GM21786 (cell line): ENCODE results near the gene TPM3.
"Not testable (repeated sequence)": the region's sequence is repeated elsewhere in the genome, so short reads cannot be mapped to it uniquely, and the experiment has no call there.

ENCODE experiments used
- ATAC-seq: cut with Tn5 transposase; IDR thresholded peaks from one replicate; pipeline ENCODE4 v1.9.1; 2021; ENCODE audit not compliant: unreplicated experiment

TPM3 gene

GRCh38 chr1:154170547-154171222, 21.2 kb downstream of the TPM3 start:
- no peak for ATAC-seq

DNA sequence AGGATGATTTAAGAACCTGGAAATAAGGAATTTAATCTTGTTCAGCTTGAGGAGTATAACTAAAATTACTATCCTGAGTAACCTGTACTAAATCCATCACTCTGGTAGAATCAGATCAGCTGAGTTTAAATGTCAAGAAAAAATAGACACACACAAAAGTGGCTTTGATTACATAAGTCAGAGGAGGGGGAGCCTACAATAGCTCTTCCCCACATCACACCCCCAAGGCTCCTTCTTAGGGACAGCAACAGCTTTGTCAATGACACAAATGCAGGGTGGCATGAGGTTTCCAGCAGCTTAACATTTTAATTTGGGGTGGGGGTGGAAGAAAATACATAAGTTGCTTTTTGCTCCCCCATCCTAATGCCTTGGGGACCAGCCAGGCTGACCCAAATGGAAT, 24.4 kb downstream of the TPM3 start:
- ATAC-seq, result no peak

DNA sequence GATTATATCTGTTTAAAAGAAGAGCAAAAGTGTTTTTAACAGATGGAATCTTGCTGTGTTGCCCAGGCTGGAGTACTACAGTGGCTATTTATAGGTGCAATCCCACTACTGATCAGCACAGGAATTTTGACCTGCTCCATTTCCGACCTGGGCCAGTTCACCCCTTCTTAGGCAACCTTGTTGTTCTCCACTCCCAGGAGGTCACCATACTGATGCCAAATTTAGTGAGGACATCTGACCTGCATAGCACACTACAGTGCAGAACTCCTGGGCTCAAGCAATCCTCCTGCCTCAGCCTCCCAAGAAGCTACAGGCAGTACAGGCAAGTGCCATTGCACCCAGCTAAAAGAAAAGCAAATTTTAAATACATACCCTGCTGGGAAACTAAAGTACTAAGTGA, 25.7 kb downstream of the TPM3 start:
- no peak for ATAC-seq

DNA sequence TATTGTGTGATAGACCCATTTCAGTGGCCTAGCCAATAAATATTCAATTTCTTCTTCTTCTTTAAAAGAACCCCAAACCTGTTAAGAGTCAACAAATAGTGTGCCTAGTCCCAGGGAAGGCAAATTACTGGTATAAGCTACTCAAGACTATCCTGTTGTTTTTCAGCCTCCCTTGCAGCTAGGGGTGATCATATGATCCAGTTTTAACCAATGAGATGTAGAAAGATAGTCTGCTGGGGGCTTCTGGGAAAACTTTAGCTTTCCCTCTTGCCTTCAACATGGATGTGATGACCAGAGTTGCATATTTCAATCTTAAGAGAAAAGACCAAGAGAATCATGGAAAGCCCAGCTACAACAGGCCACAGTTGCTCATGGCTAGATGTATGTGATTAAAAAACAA, 32.3 kb downstream of the TPM3 start:
- ATAC-seq, result no peak

- no peak for ATAC-seq
These were observed 33.4 kb downstream of the TPM3 start for GRCh38 chr1:154158307-154159125.

DNA sequence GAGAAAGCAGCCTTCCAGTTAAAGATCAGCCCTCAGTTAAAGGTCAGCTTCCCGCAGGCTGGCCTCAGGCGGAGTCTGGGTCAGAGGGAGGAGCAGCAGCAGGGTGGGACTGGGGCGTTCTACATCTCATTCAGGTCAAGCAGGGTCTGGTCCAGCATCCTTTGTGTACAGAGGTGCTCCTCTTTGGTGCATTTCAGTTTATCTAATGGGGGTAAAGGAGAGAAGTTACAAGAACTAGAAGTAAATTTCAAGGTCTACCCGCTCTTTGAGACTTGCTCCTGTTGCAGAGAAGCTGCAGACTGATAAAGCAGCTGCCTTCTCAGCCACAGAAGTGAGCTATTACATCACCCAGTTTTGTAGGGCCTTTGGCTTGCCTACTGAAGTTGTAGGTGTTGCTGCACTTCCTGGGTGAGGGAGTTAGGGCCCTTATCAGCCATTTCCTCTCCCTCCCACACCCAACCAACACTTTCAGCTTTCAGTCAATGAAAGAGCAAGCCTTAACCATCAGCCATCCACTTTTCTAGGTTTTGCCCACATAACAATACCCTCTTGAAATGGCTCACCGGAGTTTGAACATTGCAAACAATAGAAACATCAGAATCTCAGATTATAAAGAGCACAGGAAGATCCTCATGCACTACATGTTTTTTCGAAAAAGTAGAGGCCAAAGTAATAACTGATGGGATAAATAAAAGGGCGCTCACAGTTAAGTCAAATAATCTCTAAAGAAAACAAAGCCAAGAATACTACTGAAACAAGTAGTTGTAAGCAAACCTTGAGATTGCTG, 34.2 kb downstream of the TPM3 start:
- peak; percentile 76 for ATAC-seq

GRCh38 chr1:154155251-154155650, 36.6 kb downstream of the TPM3 start:
- no peak for ATAC-seq

- no peak for ATAC-seq
These were observed 37.2 kb downstream of the TPM3 start, which contains the start of gene NUP210L for GRCh38 chr1:154154534-154155191. Gene NUP210L (minus strand): TSS chr1:154155073.

- ATAC-seq, result no peak
These were observed 37.8 kb downstream of the TPM3 start for GRCh38 chr1:154154053-154154452.

GRCh38 chr1:154151311-154151710, 40.6 kb downstream of the TPM3 start:
- no peak for ATAC-seq

GRCh38 chr1:154148807-154149206, 43.1 kb downstream of the TPM3 start:
- ATAC-seq, result no peak

DNA sequence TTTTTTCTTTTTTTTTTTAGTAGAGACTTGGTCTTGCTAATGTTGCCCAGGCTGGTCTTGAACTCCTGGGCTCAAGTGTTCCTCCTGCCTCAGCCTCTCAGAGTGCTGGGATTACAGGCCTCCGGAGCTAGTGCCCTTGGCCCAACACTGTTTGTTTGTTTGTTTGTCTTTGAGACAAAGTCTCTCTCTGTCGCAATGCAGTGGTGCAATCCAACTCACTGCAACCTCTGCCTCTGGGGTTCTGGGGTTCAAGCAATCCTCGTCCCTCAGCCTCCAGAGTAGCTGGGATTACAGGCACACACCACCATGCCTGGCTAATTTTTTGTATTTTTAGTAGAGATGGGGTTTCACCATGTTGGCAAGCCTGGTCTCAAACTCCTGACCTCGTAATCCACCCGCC, 44.4 kb downstream of the TPM3 start:
- ATAC-seq, result not testable (repeated sequence)

GRCh38 chr1:154145986-154146385, 45.9 kb downstream of the TPM3 start:
- no peak for ATAC-seq

GRCh38 chr1:154142358-154142757, 49.5 kb downstream of the TPM3 start:
- ATAC-seq, result no peak

GRCh38 chr1:154141240-154141639, 50.7 kb downstream of the TPM3 start:
- ATAC-seq, result no peak

DNA sequence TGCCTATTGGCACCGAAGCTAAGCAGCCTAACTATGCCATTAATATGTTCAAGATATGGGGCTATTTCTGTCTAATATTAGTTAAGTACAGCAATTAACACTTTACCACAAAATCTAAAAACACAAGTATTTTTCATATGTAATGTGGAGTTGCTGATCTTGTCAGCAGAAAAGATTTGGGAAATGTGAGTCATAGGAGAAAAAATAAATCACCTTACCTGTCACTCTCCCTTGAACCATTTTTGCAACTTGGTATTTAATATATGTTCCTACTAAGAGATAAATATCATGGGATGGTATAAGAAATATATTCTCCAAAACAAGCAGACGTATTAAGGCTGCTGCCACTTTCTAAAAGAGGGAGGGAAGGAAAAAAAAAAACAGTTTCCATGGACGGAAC, 54.0 kb downstream of the TPM3 start:
- no peak for ATAC-seq

- no peak for ATAC-seq
These were observed 58.6 kb downstream of the TPM3 start for GRCh38 chr1:154133256-154133655.

GRCh38 chr1:154129391-154129970, 62.4 kb downstream of the TPM3 start:
- no peak for ATAC-seq

DNA sequence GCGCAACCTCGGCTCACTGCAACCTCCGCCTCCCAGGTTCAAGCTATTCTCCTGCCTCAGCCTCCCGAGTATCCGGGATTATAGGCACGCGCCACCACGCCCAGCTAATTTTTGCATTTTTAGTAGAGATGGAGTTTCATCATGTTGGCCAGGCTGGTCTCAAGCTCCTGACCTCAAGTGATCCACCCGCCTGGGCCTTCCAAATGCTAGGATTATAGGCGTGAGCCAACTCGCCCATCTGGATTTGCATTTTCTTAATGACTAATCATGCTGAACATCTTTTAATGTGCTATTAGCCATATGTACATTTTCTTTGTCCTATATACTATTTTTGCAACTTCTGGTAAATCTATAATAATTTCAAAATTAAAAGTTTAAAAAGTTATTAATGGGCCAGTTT, 68.7 kb downstream of the TPM3 start:
- ATAC-seq, result not testable (repeated sequence)

GRCh38 chr1:154117642-154118041, 74.3 kb downstream of the TPM3 start:
- ATAC-seq, result no peak

- ATAC-seq, result no peak
These were observed 76.7 kb downstream of the TPM3 start for GRCh38 chr1:154115180-154115579.
